Right lobe of liver (tissue), 4 donors: ENCODE results near the gene UBE2J2.

ENCODE experiments used
- CTCF ChIP-seq, 4 donors: fragments of 200-600 bp in 3 of 4; fragments of 450-650 bp in 1 of 4; IDR thresholded peaks; one replicate each; pipeline versions ENCODE4 v1.5.1 to v1.8.0; 2016 to 2022; ENCODE audit warnings: antibody characterized with exemption in 4 of 4, mild to moderate bottlenecking in 2 of 4
- POLR2A ChIP-seq: fragments of 450-650 bp; IDR thresholded peaks from one replicate; pipeline ENCODE4 v1.6.1; 2017; ENCODE audit warnings: antibody characterized with exemption, mild to moderate bottlenecking
- donor health status: DM: no; HTN: no; CAD: no.
- donor health status: DM: no; HTN: no; CAD: no.
- donor health status: DM: no; HTN: yes; CAD: no.

- TF ChIP-seq CTCF (IDR thresholded peaks at IDR 0.05): no peak
- no peak for TF ChIP-seq POLR2A
Observed at GRCh38 chr1:1297802-1298424, 24.3 kb upstream of the UBE2J2 start.
